IPS-15b (cell line): ENCODE data around the gene PITX3.
A peak's percentile ranks its signal among the peaks of the same experiment; 100 is the strongest.

Source experiments
- H3K27me3 ChIP-seq: one replicate; pipeline ENCODE4 v1.6.1; 2013; ENCODE audit warnings: low read length; ENCODE audit not compliant: control insufficient read depth, insufficient read depth
- H3K36me3 ChIP-seq: one replicate; pipeline ENCODE4 v1.6.1; 2013; ENCODE audit warnings: low read length; ENCODE audit not compliant: control insufficient read depth, insufficient read depth
- H3K4me1 ChIP-seq: one replicate; pipeline ENCODE4 v1.6.1; 2013; ENCODE audit warnings: mild to moderate bottlenecking, low read length; ENCODE audit not compliant: control insufficient read depth, insufficient read depth
- H3K4me3 ChIP-seq: one replicate; pipeline ENCODE4 v1.5.1; 2013; ENCODE audit warnings: low read depth, low read length
- H3K9ac ChIP-seq: one replicate; pipeline ENCODE4 v1.6.1; 2013; ENCODE audit warnings: low read depth, mild to moderate bottlenecking, low read length
- H3K9me3 ChIP-seq: one replicate; pipeline ENCODE4 v1.6.1; 2013; ENCODE audit warnings: mild to moderate bottlenecking, low read length; ENCODE audit not compliant: control insufficient read depth, insufficient read depth

PITX3 gene

GRCh38 chr10:102241444-102242117 is at the start of gene PITX3:
PITX3 (minus strand) TSS chr10:102241512; CDS start chr10:102232080, 9,432 bp downstream.
- Histone ChIP-seq H3K27me3 (peaks cover 65% of the 10 kb centered on the region), H3K4me1 (peaks cover 8% of the 10 kb centered on the region), H3K9ac (no peak within 1 kb of the TSS), H3K4me3 (peak within 1 kb of the TSS; percentile 78), H3K36me3 (no peaks in the 10 kb centered on the region), H3K9me3 (no peaks in the 10 kb centered on the region)

- H3K36me3 ChIP-seq, result no peaks in the 10 kb centered on the region
- no peaks in the 10 kb centered on the region for H3K4me1 ChIP-seq
- no peak overlapping the region for H3K4me3 ChIP-seq
- no peaks in the 10 kb centered on the region for H3K9me3 ChIP-seq
- H3K27me3 ChIP-seq, result no peaks in the 10 kb centered on the region
- H3K9ac ChIP-seq, result no peak overlapping the region
These were observed 48.5 kb upstream of the PITX3 start for GRCh38 chr10:102289840-102290239.

GRCh38 chr10:102289356-102289755 is 48.0 kb upstream of the PITX3 start:
- Histone ChIP-seq H3K27me3 (no peaks in the 10 kb centered on the region), H3K9me3 (no peaks in the 10 kb centered on the region), H3K9ac (no peak overlapping the region), H3K36me3 (no peaks in the 10 kb centered on the region), H3K4me3 (no peak overlapping the region), H3K4me1 (no peaks in the 10 kb centered on the region)

GRCh38 chr10:102287991-102288390 is 46.7 kb upstream of the PITX3 start:
- no peak overlapping the region for H3K9ac ChIP-seq
- no peak overlapping the region for H3K4me3 ChIP-seq
- H3K36me3 ChIP-seq, result no peaks in the 10 kb centered on the region
- no peaks in the 10 kb centered on the region for H3K27me3 ChIP-seq
- H3K4me1 ChIP-seq, result no peaks in the 10 kb centered on the region
- H3K9me3 ChIP-seq, result no peaks in the 10 kb centered on the region

- Histone ChIP-seq H3K4me1 (no peaks in the 10 kb centered on the region), H3K9ac (no peak overlapping the region), H3K36me3 (no peaks in the 10 kb centered on the region), H3K27me3 (no peaks in the 10 kb centered on the region), H3K4me3 (no peak overlapping the region), H3K9me3 (no peaks in the 10 kb centered on the region)
These were observed 46.2 kb upstream of the PITX3 start for GRCh38 chr10:102287538-102287937.

GRCh38 chr10:102286216-102286615 is 44.9 kb upstream of the PITX3 start:
- Histone ChIP-seq H3K4me1 (no peaks in the 10 kb centered on the region), H3K27me3 (no peaks in the 10 kb centered on the region), H3K36me3 (no peaks in the 10 kb centered on the region), H3K9ac (no peak overlapping the region), H3K4me3 (no peak overlapping the region), H3K9me3 (no peaks in the 10 kb centered on the region)

- Histone ChIP-seq H3K9ac (no peak overlapping the region), H3K4me3 (no peak overlapping the region), H3K27me3 (no peaks in the 10 kb centered on the region), H3K36me3 (no peaks in the 10 kb centered on the region), H3K4me1 (no peaks in the 10 kb centered on the region), H3K9me3 (no peaks in the 10 kb centered on the region)
These were observed 43.8 kb upstream of the PITX3 start for GRCh38 chr10:102285133-102285532.

GRCh38 chr10:102284531-102284930 is 43.2 kb upstream of the PITX3 start:
- Histone ChIP-seq H3K27me3 (no peaks in the 10 kb centered on the region), H3K9ac (no peak overlapping the region), H3K9me3 (no peaks in the 10 kb centered on the region), H3K4me3 (no peak overlapping the region), H3K4me1 (no peaks in the 10 kb centered on the region), H3K36me3 (no peaks in the 10 kb centered on the region)

- no peak overlapping the region for H3K9ac ChIP-seq
- no peak overlapping the region for H3K4me3 ChIP-seq
- no peaks in the 10 kb centered on the region for H3K27me3 ChIP-seq
- H3K36me3 ChIP-seq, result no peaks in the 10 kb centered on the region
- no peaks in the 10 kb centered on the region for H3K9me3 ChIP-seq
- H3K4me1 ChIP-seq, result no peaks in the 10 kb centered on the region
These were observed 42.6 kb upstream of the PITX3 start for GRCh38 chr10:102283890-102284289.

GRCh38 chr10:102283488-102283887 is 42.2 kb upstream of the PITX3 start:
- Histone ChIP-seq H3K4me1 (no peaks in the 10 kb centered on the region), H3K9ac (no peak overlapping the region), H3K36me3 (no peaks in the 10 kb centered on the region), H3K9me3 (no peaks in the 10 kb centered on the region), H3K27me3 (no peaks in the 10 kb centered on the region), H3K4me3 (no peak overlapping the region)

- H3K9me3 ChIP-seq, result no peaks in the 10 kb centered on the region
- no peak overlapping the region for H3K4me3 ChIP-seq
- no peak overlapping the region for H3K9ac ChIP-seq
- no peaks in the 10 kb centered on the region for H3K27me3 ChIP-seq
- no peaks in the 10 kb centered on the region for H3K36me3 ChIP-seq
- H3K4me1 ChIP-seq, result no peaks in the 10 kb centered on the region
These were observed 39.8 kb upstream of the PITX3 start for GRCh38 chr10:102281102-102281487.

GRCh38 chr10:102280397-102281101 is 39.2 kb upstream of the PITX3 start:
- no peak overlapping the region for H3K9ac ChIP-seq
- no peaks in the 10 kb centered on the region for H3K36me3 ChIP-seq
- no peaks in the 10 kb centered on the region for H3K9me3 ChIP-seq
- H3K4me3 ChIP-seq, result no peak overlapping the region
- H3K4me1 ChIP-seq, result no peaks in the 10 kb centered on the region
- no peaks in the 10 kb centered on the region for H3K27me3 ChIP-seq
